NCI-H2171 (cell line): Measurements from ENCODE around the gene TSPYL1.
A peak's percentile ranks its signal among the peaks of the same experiment; 100 is the strongest.

Experiments used
- DNase-seq: peaks from one replicate; lab custom pipeline; 2025; lab: John Stamatoyannopoulos, UW

The TSPYL1 gene

GRCh38 chr6:116263353-116263752 lies 16.4 kb downstream of the TSPYL1 start:
- no peak for DNase-seq

- DNase-seq: no peak
Measured at GRCh38 chr6:116258520-116258919, 21.2 kb downstream of the TSPYL1 start.

- no peak for DNase-seq
Measured at GRCh38 chr6:116256694-116257093, 23.0 kb downstream of the TSPYL1 start.

GRCh38 chr6:116255246-116255800 lies 24.4 kb downstream of the TSPYL1 start:
- DNase-seq: no peak

- no peak for DNase-seq
Measured at GRCh38 chr6:116254297-116255056, 25.3 kb downstream of the TSPYL1 start.

GRCh38 chr6:116253505-116254296 lies 26.0 kb downstream of the TSPYL1 start, which contains the start of gene TSPYL4:
Gene TSPYL4, minus strand, starts transcription at chr6:116254075. Its CDS starts 67 bp downstream, at chr6:116254008.
- peak; percentile 95 for DNase-seq

- no peak for DNase-seq
Measured at GRCh38 chr6:116253188-116253504, 26.6 kb downstream of the TSPYL1 start.

- no peak for DNase-seq
Measured at GRCh38 chr6:116251568-116252384, 28.0 kb downstream of the TSPYL1 start.

GRCh38 chr6:116248577-116248976 lies 31.2 kb downstream of the TSPYL1 start:
- DNase-seq: no peak

- no peak for DNase-seq
Measured at GRCh38 chr6:116247285-116247684, 32.4 kb downstream of the TSPYL1 start.

GRCh38 chr6:116246089-116246488 lies 33.6 kb downstream of the TSPYL1 start:
- no peak for DNase-seq

GRCh38 chr6:116244284-116244683 lies 35.4 kb downstream of the TSPYL1 start:
- DNase-seq: no peak

- no peak for DNase-seq
Measured at GRCh38 chr6:116239856-116240255, 39.9 kb downstream of the TSPYL1 start.

- no peak for DNase-seq
Measured at GRCh38 chr6:116239256-116239655, 40.5 kb downstream of the TSPYL1 start.

GRCh38 chr6:116238083-116238482 lies 41.6 kb downstream of the TSPYL1 start:
- DNase-seq: no peak

- no peak for DNase-seq
Measured at GRCh38 chr6:116234689-116235088, 45.0 kb downstream of the TSPYL1 start.

GRCh38 chr6:116229287-116229913 lies 50.3 kb downstream of the TSPYL1 start:
- no peak for DNase-seq
